A673 (cell line): Measurements from ENCODE around the gene C19orf67. TPM values are rescaled to one million over a fixed set of nuclear protein-coding genes. Genes with fewer than 3 reads are reported as not detected.
"Not testable (repeated sequence)": the region's sequence is repeated elsewhere in the genome, so short reads cannot be mapped to it uniquely, and the experiment has no call there.

Experiments
- BruUV-seq: library from RNA; stranded (reverse); fragments of 400-500 nt; replicated peaks from 2 replicates; lab custom pipeline; 2021; lab: Mats Ljungman, UMichigan
- CTCF ChIA-PET: fragments of 300-600 bp; sonication (Branson Sonifier 250); formaldehyde crosslinking; loops from one replicate; lab custom pipeline; 2022; ENCODE audit warnings: antibody characterized with exemption; lab: Charles Lee
- POLR2A ChIA-PET: fragments of 300-600 bp; sonication (Branson Sonifier 250); formaldehyde crosslinking; loops from one replicate; lab custom pipeline; 2022; ENCODE audit warnings: antibody characterized with exemption; ENCODE audit not compliant: low non-redundant PET; lab: Charles Lee
- DNase-seq: peaks from one replicate; pipeline ENCODE4 v3.0.0-alpha.2; 2015; ENCODE audit warnings: low spot score
- H3K27ac ChIP-seq: fragments of 200-600 bp; sonication (generic); 2 replicates; pipeline ENCODE4 v1.5.1; 2016; ENCODE audit warnings: mixed run types, low read depth, mild to moderate bottlenecking, mixed read lengths, antibody characterized with exemption, low read length; ENCODE audit not compliant: poor library complexity, severe bottlenecking
- H3K27me3 ChIP-seq: fragments of 200-600 bp; sonication (generic); replicated peaks from 2 replicates; pipeline ENCODE4 v1.6.1; 2017; ENCODE audit warnings: mixed run types, low read depth, mild to moderate bottlenecking, mixed read lengths, antibody characterized with exemption, low read length; ENCODE audit not compliant: insufficient read depth, poor library complexity
- H3K36me3 ChIP-seq: fragments of 200-600 bp; sonication (generic); 2 replicates; pipeline ENCODE4 v1.6.1; 2016; ENCODE audit warnings: mixed run types, mild to moderate bottlenecking, mixed read lengths, antibody characterized with exemption, low read length; ENCODE audit not compliant: insufficient read depth, poor library complexity, severe bottlenecking
- H3K4me1 ChIP-seq: fragments of 200-600 bp; sonication (generic); 2 replicates; pipeline ENCODE4 v1.6.1; 2017; ENCODE audit warnings: mixed run types, mild to moderate bottlenecking, mixed read lengths, antibody characterized with exemption, low read length; ENCODE audit not compliant: insufficient read depth, poor library complexity, severe bottlenecking
- H3K4me3 ChIP-seq: fragments of 200-600 bp; sonication (generic); 2 replicates; pipeline ENCODE4 v1.5.1; 2016; ENCODE audit warnings: low read depth, mixed run types, mild to moderate bottlenecking, mixed read lengths, low read length; ENCODE audit not compliant: poor library complexity, severe bottlenecking
- H3K9me3 ChIP-seq: fragments of 200-600 bp; sonication (generic); 2 replicates; pipeline ENCODE4 v1.6.1; 2016; ENCODE audit warnings: mixed run types, low read depth, mild to moderate bottlenecking, mixed read lengths, antibody characterized with exemption, low read length; ENCODE audit not compliant: poor library complexity, severe bottlenecking
- CTCF ChIP-seq: fragments of 300-800, 200-600 bp; sonication (generic); conservative IDR thresholded peaks from 2 replicates; pipeline ENCODE4 v1.5.1; 2017; ENCODE audit warnings: low read depth, mild to moderate bottlenecking, antibody characterized with exemption, low read length, moderate library complexity, mixed read lengths
- EZH2 ChIP-seq: fragments of 200-600 bp; sonication (generic); IDR thresholded peaks from 2 replicates; pipeline ENCODE4 v1.6.1; 2017; ENCODE audit warnings: borderline replicate concordance, low read depth, mild to moderate bottlenecking, mixed read lengths, antibody characterized with exemption, low read length; ENCODE audit not compliant: poor library complexity, severe bottlenecking
- intact Hi-C: fragments of 100-400 bp; cut with micrococcal nuclease; formaldehyde crosslinking; loops from one replicate; pipeline ENCODE4 v1.10.0; 2022; ENCODE audit not compliant: unreplicated experiment
- total RNA-seq: library from RNA; stranded (reverse); gene quantifications from 2 replicates; pipeline ENCODE4 v1.2.3, GENCODE V29; 2021

Gene C19orf67
- total RNA-seq, 1 experiment from 2014 or later = not detected

GRCh38 chr19:14053032-14053431 is 32.6 kb downstream of the C19orf67 start:
- POLR2A ChIA-PET = no interaction called here

GRCh38 chr19:14052470-14052869 is 33.1 kb downstream of the C19orf67 start:
- H3K36me3 ChIP-seq = no peaks in the 10 kb centered on the region
- no peak overlapping the region for H3K4me3 ChIP-seq
- no peaks in the 10 kb centered on the region for H3K4me1 ChIP-seq
- intact Hi-C loops = no loop called here
- no TSS peak for BruUV-seq
- TF ChIP-seq CTCF = no peak
- TF ChIP-seq EZH2 = no peak
- POLR2A ChIA-PET = no interaction called here
- CTCF ChIA-PET = no interaction called here
- no peak for DNase-seq
- H3K27me3 ChIP-seq = no peaks in the 10 kb centered on the region
- no peak overlapping the region for H3K27ac ChIP-seq
- H3K9me3 ChIP-seq = no peaks in the 10 kb centered on the region

More at GRCh38 chr19:14053032-14053431, 32.6 kb downstream of the C19orf67 start:
- DNase-seq = no peak
- Histone ChIP-seq H3K4me1 (peaks cover 4% of the 10 kb centered on the region), H3K27ac (no peak overlapping the region), H3K9me3 (no peaks in the 10 kb centered on the region), H3K4me3 (no peak overlapping the region), H3K27me3 (no peaks in the 10 kb centered on the region), H3K36me3 (no peaks in the 10 kb centered on the region)
- TF ChIP-seq CTCF (no peak), EZH2 (no peak)
- intact Hi-C loops = no loop called here
- CTCF ChIA-PET = no interaction called here
- BruUV-seq = no TSS peak

- Histone ChIP-seq H3K4me1 (no peaks in the 10 kb centered on the region), H3K27ac (no peak overlapping the region), H3K9me3 (no peaks in the 10 kb centered on the region), H3K4me3 (no peak overlapping the region), H3K27me3 (no peaks in the 10 kb centered on the region), H3K36me3 (no peaks in the 10 kb centered on the region)
- no peak for DNase-seq
- no peak for TF ChIP-seq EZH2
- no peak for TF ChIP-seq CTCF
- intact Hi-C loops = no loop called here
- ChIA-PET POLR2A (no interaction called here), CTCF (no interaction called here)
- BruUV-seq = no TSS peak
Observed at GRCh38 chr19:14051980-14052379, 33.6 kb downstream of the C19orf67 start.

- DNase-seq, H3K4me3 ChIP-seq, intact Hi-C loops, CTCF ChIA-PET, POLR2A ChIA-PET, H3K27me3 ChIP-seq, BruUV-seq, H3K4me1 ChIP-seq, H3K27ac ChIP-seq, H3K36me3 ChIP-seq, H3K9me3 ChIP-seq: not testable (repeated sequence)
Observed at GRCh38 chr19:14050961-14051360, 34.6 kb downstream of the C19orf67 start.
